Mesothelial cell of epicardium (in vitro differentiated cells): Measurements from ENCODE around the gene MRPL53. TPM values are rescaled to one million over a fixed set of nuclear protein-coding genes. Genes with fewer than 3 reads are reported as not detected.

Source experiments
- DNase-seq, 2 experiments: peaks; one replicate each; pipeline ENCODE4 v3.0.0; 2021; ENCODE audit warnings: low spot score in 2 of 2; ENCODE audit not compliant: unreplicated experiment in 2 of 2
- H3K27ac Mint-ChIP-seq: 2 replicates; pipeline ENCODE4 v1.8.0; 2021; ENCODE audit warnings: mixed read lengths
- H3K27me3 Mint-ChIP-seq: 2 replicates; pipeline ENCODE4 v1.8.0; 2021; ENCODE audit warnings: low read depth, mixed read lengths
- H3K36me3 Mint-ChIP-seq: 2 replicates; pipeline ENCODE4 v1.8.0; 2021; ENCODE audit warnings: mixed read lengths
- H3K4me1 Mint-ChIP-seq: 2 replicates; pipeline ENCODE4 v1.8.0; 2021; ENCODE audit warnings: mixed read lengths
- H3K4me3 Mint-ChIP-seq: 2 replicates; pipeline ENCODE4 v1.8.0; 2021; ENCODE audit warnings: mild to moderate bottlenecking, moderate library complexity, mixed read lengths
- H3K9me3 Mint-ChIP-seq: 2 replicates; pipeline ENCODE4 v1.8.0; 2021; ENCODE audit warnings: mixed read lengths
- CTCF ChIP-seq: fragments of 200-600 bp; sonication (generic); IDR thresholded peaks from one replicate; pipeline ENCODE4 v1.5.0; 2021; ENCODE audit warnings: antibody characterized with exemption; ENCODE audit not compliant: unreplicated experiment
- total RNA-seq: library from RNA; stranded (reverse); gene quantifications from 3 replicates; pipeline ENCODE4 v1.2.1, GENCODE V29; 2021

MRPL53 gene
- total RNA-seq, 1 donor from 2014 or later = 62.5 TPM

GRCh38 chr2:74507145-74507925 lies 34.9 kb upstream of the MRPL53 start, which contains the start of gene PCGF1:
Gene PCGF1, minus strand, starts transcription at chr2:74507695. Its CDS starts 27 bp downstream, at chr2:74507668.
- DNase-seq = peak; percentile 95 to 98
- TF ChIP-seq CTCF = peak; percentile 35
- peaks cover 35% of the 10 kb centered on the region for H3K4me1 Mint-ChIP-seq
- H3K27me3 Mint-ChIP-seq = peaks cover 63% of the 10 kb centered on the region
- no peaks in the 10 kb centered on the region for H3K9me3 Mint-ChIP-seq
- H3K36me3 Mint-ChIP-seq = peaks cover 16% of the 10 kb centered on the region
- H3K4me3 Mint-ChIP-seq = peak within 1 kb of the TSS; percentile 96
- H3K27ac Mint-ChIP-seq = peak within 1 kb of the TSS; percentile 99

DNA sequence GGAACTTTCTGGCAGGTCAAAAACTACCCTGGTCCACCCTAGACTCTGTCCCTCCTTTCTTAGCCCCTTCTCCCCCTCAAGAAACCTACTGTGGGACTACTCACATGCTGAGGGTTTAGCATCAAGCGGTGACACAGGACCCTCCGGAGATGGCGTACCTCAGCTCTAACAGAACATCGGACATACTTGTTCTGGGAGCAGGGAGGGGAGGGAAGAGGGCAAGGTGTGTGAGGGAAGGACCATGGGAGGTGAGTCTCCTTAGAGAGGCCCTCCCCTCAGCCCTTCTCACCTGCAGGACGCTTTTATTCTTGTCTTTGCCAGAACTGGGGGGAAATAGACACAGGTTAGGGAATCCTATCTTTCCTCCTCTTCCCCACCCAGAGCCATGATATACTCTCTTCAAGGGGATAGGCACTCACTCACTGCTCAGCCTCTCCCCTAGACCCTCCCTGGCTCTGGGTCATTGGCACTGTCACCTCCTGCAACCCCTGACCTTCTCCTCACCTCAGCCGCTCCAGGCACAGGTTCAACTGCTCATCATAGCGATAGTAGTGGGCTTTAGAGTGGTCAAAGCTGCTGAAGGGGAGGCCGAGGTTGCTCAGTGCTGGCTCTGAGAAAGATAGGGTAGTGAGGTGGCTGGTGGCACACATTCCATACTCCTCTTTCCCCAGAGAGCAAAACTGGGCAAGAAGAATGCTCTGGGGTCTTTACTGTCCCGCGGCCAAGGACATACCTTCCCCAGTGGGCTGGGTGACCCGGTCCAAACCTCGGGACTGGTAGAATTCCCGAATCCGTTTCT lies 33.2 kb upstream of the MRPL53 start:
- peaks cover 64% of the 10 kb centered on the region for H3K27me3 Mint-ChIP-seq
- H3K27ac Mint-ChIP-seq = no peak overlapping the region
- H3K9me3 Mint-ChIP-seq = no peaks in the 10 kb centered on the region
- H3K4me3 Mint-ChIP-seq = peak overlapping the region; percentile 18
- peaks cover 44% of the 10 kb centered on the region for H3K4me1 Mint-ChIP-seq
- no peak for TF ChIP-seq CTCF
- peaks cover 16% of the 10 kb centered on the region for H3K36me3 Mint-ChIP-seq
- no peak for DNase-seq

DNA sequence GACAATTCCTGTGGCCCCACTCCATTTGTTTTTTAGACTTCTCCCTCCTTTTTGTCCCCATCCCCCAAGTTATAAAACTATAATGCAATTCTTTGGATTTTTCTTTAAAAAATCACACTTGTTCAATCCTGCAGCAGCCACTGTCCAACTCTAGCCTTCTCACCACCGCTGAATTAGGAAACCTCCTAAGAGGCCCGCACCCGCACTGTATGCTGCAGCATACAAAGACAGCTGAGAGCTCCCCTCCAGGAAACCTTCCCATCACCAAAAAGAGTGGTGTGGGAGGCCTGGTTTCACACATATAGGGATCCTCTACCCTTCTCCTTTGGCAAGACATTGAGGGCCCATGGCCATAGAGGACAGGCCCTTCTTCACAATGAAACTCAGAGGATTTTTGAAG lies 32.1 kb upstream of the MRPL53 start:
- Mint-ChIP-seq H3K27me3 (peaks cover 64% of the 10 kb centered on the region), H3K27ac (no peak overlapping the region), H3K4me3 (peak overlapping the region; percentile 68), H3K9me3 (no peaks in the 10 kb centered on the region), H3K4me1 (peaks cover 49% of the 10 kb centered on the region), H3K36me3 (peaks cover 16% of the 10 kb centered on the region)
- TF ChIP-seq CTCF = no peak
- DNase-seq = no peak

- Mint-ChIP-seq H3K9me3 (no peaks in the 10 kb centered on the region), H3K27me3 (peaks cover 70% of the 10 kb centered on the region), H3K27ac (no peak overlapping the region), H3K4me1 (peaks cover 54% of the 10 kb centered on the region), H3K36me3 (peaks cover 16% of the 10 kb centered on the region), H3K4me3 (peak overlapping the region; percentile 68)
- no peak for TF ChIP-seq CTCF
- no peak for DNase-seq
These were observed 31.3 kb upstream of the MRPL53 start for GRCh38 chr2:74503506-74504475.
